Spleen (tissue), 11 donors: ENCODE measurements around the gene LAMTOR2. TPM values are rescaled to one million over a fixed set of nuclear protein-coding genes. Genes with fewer than 3 reads are reported as not detected.
"Not testable (repeated sequence)": the region's sequence is repeated elsewhere in the genome, so short reads cannot be mapped to it uniquely, and the experiment has no call there.

Experiments used
- DNase-seq: peaks from one replicate; pipeline ENCODE4 v3.0.0-alpha.2; 2020
- H3K27ac ChIP-seq, 8 donors: fragments of 200-600 bp; sonication (generic) in 7 of 8; 1 replicate in 4 of 8; 2 replicates in 4 of 8; pipeline versions ENCODE4 v1.5.0 to v1.8.0; 2016 to 2021; ENCODE audit warnings: inconsistent platforms in 4 of 8, mild to moderate bottlenecking in 4 of 8, moderate library complexity in 1 of 8
- H3K27me3 ChIP-seq, 7 donors: fragments of 200-600 bp; sonication (generic) in 6 of 7; replicated peaks in 1 of 7; 1 replicate in 4 of 7; 2 replicates in 3 of 7; pipeline versions ENCODE4 v1.5.0 to v1.8.0; 2016 to 2021; ENCODE audit warnings: inconsistent platforms in 3 of 7, mild to moderate bottlenecking in 1 of 7
- H3K36me3 ChIP-seq, 6 donors: fragments of 200-600 bp; sonication (generic) in 5 of 6; 1 replicate in 4 of 6; 2 replicates in 2 of 6; pipeline versions ENCODE4 v1.5.0 to v1.8.0; 2016 to 2021; ENCODE audit warnings: inconsistent platforms in 2 of 6
- H3K4me1 ChIP-seq, 6 donors: fragments of 200-600 bp; sonication (generic) in 5 of 6; 1 replicate in 3 of 6; 2 replicates in 3 of 6; pipeline versions ENCODE4 v1.5.0 to v1.8.0; 2016 to 2021; ENCODE audit warnings: inconsistent platforms in 3 of 6
- H3K4me3 ChIP-seq, 8 donors: fragments of 200-600 bp; sonication (generic) in 7 of 8; 1 replicate in 4 of 8; 2 replicates in 4 of 8; pipeline versions ENCODE4 v1.5.0 to v1.8.0; 2016 to 2021; ENCODE audit warnings: inconsistent platforms in 4 of 8, mild to moderate bottlenecking in 4 of 8, moderate library complexity in 2 of 8
- H3K9me3 ChIP-seq, 8 donors: fragments of 200-600 bp; sonication (generic) in 7 of 8; 1 replicate in 4 of 8; 2 replicates in 4 of 8; pipeline versions ENCODE4 v1.5.0 to v1.8.0; 2016 to 2021; ENCODE audit warnings: inconsistent platforms in 4 of 8
- POLR2A ChIP-seq, 3 donors: fragments of 450-650 bp; IDR thresholded peaks; one replicate each; pipeline ENCODE4 v1.5.1; 2017; ENCODE audit warnings: antibody characterized with exemption in 3 of 3, mild to moderate bottlenecking in 1 of 3
- POLR2AphosphoS5 ChIP-seq, 3 donors: sonication (generic); formaldehyde crosslinking; IDR thresholded peaks; one replicate each; pipeline ENCODE4 v1.5.1; 2017; ENCODE audit warnings: antibody characterized with exemption in 3 of 3
- WGBS, 5 donors: extraction: QIAGEN DNeasy Blood & Tissue Kit in 3 of 5; methylation state at CpG; one replicate each; pipeline versions ENCODE4 v1.1.5 to v1.1.7; 2013 to 2018; 5-methylcytosine and 5-hydroxymethylcytosine counted together
- intact Hi-C: fragments of 100-400 bp; cut with DNase I; formaldehyde crosslinking; loops from one replicate; pipeline ENCODE4 v1.15.0; 2023; ENCODE audit warnings: low total_unique reads
- polyA plus RNA-seq, 3 donors: library from polyadenylated mRNA; stranded (reverse); fragments of 200-250 nt; gene quantifications; one replicate each; pipeline ENCODE4 v1.2.1, GENCODE V29; 2013
- total RNA-seq, 7 donors: library from RNA; depleted of rRNA in 3 of 7; stranded (reverse); fragments of >200 nt in 3 of 7; fragmentation: NEBNext Ultra II Directional in 4 of 7; extraction: Animal tissue kit (Norgen Biotek cat#: 25700) in 4 of 7; gene quantifications; one replicate each; pipeline versions ENCODE4 v1.1.0 to v1.2.1, GENCODE V29; 2016 to 2021
- TF ChIP-seq, protein P1 (sequence below), 11 experiments: fragments of 200-600 bp in 7 of 11; fragments of 450-650 bp in 4 of 11; sonication (generic) in 4 of 11; IDR thresholded peaks in 8 of 11; conservative IDR thresholded peaks in 3 of 11; 1 replicate in 7 of 11; 2 replicates in 4 of 11; pipeline versions ENCODE4 v1.4.0 to v1.8.0; 2016 to 2021; ENCODE audit warnings: antibody characterized with exemption in 11 of 11, inconsistent platforms in 4 of 11, mild to moderate bottlenecking in 1 of 11
- donor health status: healthy with polysubstance abuse.
- donor health status: DM: no; HTN: no; CAD: no; lungs with moderate emphysema.
- donor health status: DM: no; HTN: no; CAD: no.
- donor health status: Bipolar disorder and iron deficiency.
- donor health status: healthy.
- donor health status: DM: no; HTN: no; CAD: no.
- donor health status: DM: yes; HTN: yes; CAD: no.

Gene LAMTOR2
- total and polyA plus RNA-seq, 10 donors = 29.5 to 121 (median 44.7) TPM

DNA sequence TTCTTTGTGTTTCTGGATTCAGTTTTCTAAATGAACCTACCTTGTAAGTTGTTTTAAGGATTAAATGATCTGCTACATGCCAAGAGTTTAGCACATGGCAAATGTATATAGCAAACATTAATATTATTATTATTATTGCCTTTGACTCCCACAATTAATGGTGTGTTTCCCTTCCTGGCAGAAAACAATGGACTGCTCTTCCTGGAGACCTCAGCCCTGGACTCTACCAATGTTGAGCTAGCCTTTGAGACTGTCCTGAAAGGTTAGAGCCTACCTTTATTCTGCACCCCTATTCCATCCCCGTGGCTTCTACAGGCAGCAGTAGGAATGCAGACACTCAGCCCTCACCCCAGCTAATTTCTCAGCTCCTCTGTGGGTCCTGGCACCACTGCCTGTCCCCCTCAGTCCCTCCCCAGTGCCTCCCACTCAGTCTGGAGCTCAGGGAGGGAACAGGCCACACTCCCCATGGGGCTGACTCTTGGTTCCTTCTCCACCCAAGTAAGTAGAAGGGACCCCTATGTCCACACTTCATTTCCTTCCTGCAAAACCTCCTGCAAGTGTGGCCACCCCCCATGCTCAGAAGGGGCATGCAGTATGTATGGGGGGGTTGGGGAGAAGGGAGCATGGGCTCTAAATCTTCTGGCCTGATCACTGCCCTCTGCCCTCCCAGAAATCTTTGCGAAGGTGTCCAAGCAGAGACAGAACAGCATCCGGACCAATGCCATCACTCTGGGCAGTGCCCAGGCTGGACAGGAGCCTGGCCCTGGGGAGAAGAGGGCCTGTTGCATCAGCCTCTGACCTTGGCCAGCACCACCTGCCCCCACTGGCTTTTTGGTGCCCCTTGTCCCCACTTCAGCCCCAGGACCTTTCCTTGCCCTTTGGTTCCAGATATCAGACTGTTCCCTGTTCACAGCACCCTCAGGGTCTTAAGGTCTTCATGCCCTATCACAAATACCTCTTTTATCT, 15.2 kb downstream of the LAMTOR2 start:
- intact Hi-C loops = no loop called here

DNA sequence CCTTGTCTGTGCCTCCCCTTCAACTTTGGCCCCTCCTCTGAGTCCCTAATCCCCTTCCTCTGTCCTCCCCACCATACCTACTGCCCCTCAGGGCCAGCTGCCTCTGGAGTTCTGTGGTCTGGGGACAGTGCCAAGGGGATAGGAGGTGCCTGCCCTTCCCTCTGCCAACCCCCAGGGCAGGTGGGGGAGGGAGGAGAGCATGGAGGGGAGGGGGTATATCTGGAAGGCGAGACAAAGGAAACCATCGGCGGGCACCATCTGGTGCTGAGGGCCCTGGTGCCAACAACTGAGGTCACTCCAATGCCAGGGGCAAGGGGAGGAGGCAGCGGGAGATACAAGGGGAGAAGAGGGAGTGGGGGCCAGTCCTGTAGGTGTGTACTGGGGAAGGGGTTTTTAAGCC, 16.0 kb downstream of the LAMTOR2 start:
- no peak for DNase-seq
- TF ChIP-seq POLR2A (IDR thresholded peaks at IDR 0.05) (no peak), POLR2AphosphoS5 (IDR thresholded peaks at IDR 0.05) (no peak)
- TF ChIP-seq, protein P1, sequence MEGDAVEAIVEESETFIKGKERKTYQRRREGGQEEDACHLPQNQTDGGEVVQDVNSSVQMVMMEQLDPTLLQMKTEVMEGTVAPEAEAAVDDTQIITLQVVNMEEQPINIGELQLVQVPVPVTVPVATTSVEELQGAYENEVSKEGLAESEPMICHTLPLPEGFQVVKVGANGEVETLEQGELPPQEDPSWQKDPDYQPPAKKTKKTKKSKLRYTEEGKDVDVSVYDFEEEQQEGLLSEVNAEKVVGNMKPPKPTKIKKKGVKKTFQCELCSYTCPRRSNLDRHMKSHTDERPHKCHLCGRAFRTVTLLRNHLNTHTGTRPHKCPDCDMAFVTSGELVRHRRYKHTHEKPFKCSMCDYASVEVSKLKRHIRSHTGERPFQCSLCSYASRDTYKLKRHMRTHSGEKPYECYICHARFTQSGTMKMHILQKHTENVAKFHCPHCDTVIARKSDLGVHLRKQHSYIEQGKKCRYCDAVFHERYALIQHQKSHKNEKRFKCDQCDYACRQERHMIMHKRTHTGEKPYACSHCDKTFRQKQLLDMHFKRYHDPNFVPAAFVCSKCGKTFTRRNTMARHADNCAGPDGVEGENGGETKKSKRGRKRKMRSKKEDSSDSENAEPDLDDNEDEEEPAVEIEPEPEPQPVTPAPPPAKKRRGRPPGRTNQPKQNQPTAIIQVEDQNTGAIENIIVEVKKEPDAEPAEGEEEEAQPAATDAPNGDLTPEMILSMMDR (IDR thresholded peaks at IDR 0.05 in 8 of 11, conservative IDR thresholded peaks at IDR 0.05 in 3 of 11) = no peak
- H3K36me3 ChIP-seq = no peaks in the 10 kb centered on the region
- intact Hi-C loops = no loop called here
- peaks cover 0 to 22% (median 4%) of the 10 kb centered on the region in 6 donors for H3K4me1 ChIP-seq
- H3K27me3 ChIP-seq = peaks cover 0 to 9% (median 0%) of the 10 kb centered on the region in 7 donors
- 42 to 62% (median 50%) methylated on average over 4 of the region's 4 CpGs for WGBS, 5 donors
- H3K4me3 ChIP-seq = no peak overlapping the region
- no peak overlapping the region for H3K27ac ChIP-seq
- H3K9me3 ChIP-seq = no peaks in the 10 kb centered on the region

More for the DNA sequence above, 15.2 kb downstream of the LAMTOR2 start:
- 69 to 85% (median 71%) methylated on average over 3 of the region's 3 CpGs for WGBS, 5 donors
- peaks cover 0 to 14% (median 0%) of the 10 kb centered on the region in 6 donors for H3K4me1 ChIP-seq
- TF ChIP-seq, protein P1 (IDR thresholded peaks at IDR 0.05 in 8 of 11, conservative IDR thresholded peaks at IDR 0.05 in 3 of 11) = no peak
- TF ChIP-seq POLR2AphosphoS5 (IDR thresholded peaks at IDR 0.05) (no peak), POLR2A (IDR thresholded peaks at IDR 0.05) (no peak)
- no peak for DNase-seq
- H3K36me3 ChIP-seq = no peaks in the 10 kb centered on the region
- H3K27me3 ChIP-seq = peaks cover 0 to 9% (median 0%) of the 10 kb centered on the region in 7 donors
- H3K4me3 ChIP-seq = no peak overlapping the region
- no peak overlapping the region for H3K27ac ChIP-seq
- no peaks in the 10 kb centered on the region for H3K9me3 ChIP-seq

DNA sequence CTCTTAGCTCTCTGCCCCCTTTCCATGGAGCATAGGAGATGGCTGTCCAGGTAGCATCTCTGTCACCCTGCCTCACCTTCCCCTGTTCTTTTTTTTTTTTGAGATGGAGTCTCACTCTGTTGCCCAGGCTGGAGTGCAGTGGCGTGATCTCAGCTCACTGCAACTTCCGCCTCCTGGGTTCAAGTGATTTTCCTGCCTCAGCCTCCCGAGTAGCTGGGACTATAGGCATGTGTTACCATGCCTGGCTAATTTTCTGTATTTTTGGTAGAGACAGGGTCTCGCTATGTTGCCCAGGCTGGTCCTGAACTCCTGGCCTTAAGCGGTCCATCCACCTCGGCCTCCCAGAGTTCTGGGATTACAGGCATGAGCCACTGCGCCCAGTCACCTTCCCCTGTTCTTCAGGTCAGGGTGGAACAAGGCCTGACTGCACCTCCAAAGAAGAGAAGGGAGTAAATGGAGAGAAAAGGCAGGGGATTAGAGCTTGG, 16.8 kb downstream of the LAMTOR2 start:
- Histone ChIP-seq H3K4me1 (peaks cover 5 to 22% (median 12%) of the 10 kb centered on the region in 6 donors), H3K27me3 (peaks cover 0 to 12% (median 0%) of the 10 kb centered on the region in 7 donors)
- H3K4me3 ChIP-seq, H3K27ac ChIP-seq, H3K36me3 ChIP-seq, H3K9me3 ChIP-seq, intact Hi-C loops, DNase-seq: not testable (repeated sequence)
- WGBS, 5 donors = 80 to 90% (median 89%) methylated on average over 7 of the region's 7 CpGs

DNA sequence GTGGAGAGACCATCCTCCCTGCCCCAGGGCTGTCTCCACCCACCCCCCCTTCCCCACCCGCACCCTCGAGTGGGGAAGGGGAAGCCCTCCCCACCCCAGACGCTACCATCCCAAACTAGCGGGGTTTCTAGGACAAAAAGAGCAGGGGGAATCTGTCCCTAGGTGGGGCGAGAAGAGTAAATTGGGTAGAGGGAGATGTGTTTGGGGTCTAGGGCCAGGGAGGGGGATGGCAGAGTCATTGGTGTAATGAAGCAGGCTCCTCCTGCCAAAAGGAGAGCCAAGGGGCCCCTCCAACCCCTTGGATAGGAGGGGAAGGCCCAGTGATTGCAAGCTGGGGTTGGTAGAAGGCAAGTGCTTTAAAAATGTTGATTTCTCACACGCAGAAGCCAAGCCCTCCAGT, 17.7 kb downstream of the LAMTOR2 start:
- 67 to 75% (median 71%) methylated on average over 6 of the region's 6 CpGs for WGBS, 5 donors
- no peak for DNase-seq
- Histone ChIP-seq H3K27me3 (peaks cover 0 to 21% (median 0%) of the 10 kb centered on the region in 7 donors), H3K4me1 (peaks cover 5 to 27% (median 18%) of the 10 kb centered on the region in 6 donors), H3K9me3 (no peaks in the 10 kb centered on the region), H3K4me3 (no peak overlapping the region), H3K27ac (no peak overlapping the region), H3K36me3 (no peaks in the 10 kb centered on the region)
- intact Hi-C loops = no loop called here
- TF ChIP-seq, protein P1 (IDR thresholded peaks at IDR 0.05 in 8 of 11, conservative IDR thresholded peaks at IDR 0.05 in 3 of 11) = no peak
- TF ChIP-seq POLR2AphosphoS5 (IDR thresholded peaks at IDR 0.05) (no peak), POLR2A (IDR thresholded peaks at IDR 0.05) (no peak)
